HG02798 (cell line): ENCODE data around the gene DHRS4.
"Not testable (repeated sequence)": the region's sequence is repeated elsewhere in the genome, so short reads cannot be mapped to it uniquely, and the experiment has no call there.

Experiments used
- ATAC-seq: cut with Tn5 transposase; IDR thresholded peaks from one replicate; pipeline ENCODE4 v1.9.1; 2021; ENCODE audit warnings: mild to moderate bottlenecking; ENCODE audit not compliant: unreplicated experiment, poor library complexity

The DHRS4 gene

GRCh38 chr14:24015745-24016144 lies 62.2 kb downstream of the DHRS4 start:
- not testable (repeated sequence) for ATAC-seq
